Gastrocnemius medialis (tissue), 4 donors: ENCODE data around the gene DTNBP1. TPM values are rescaled to one million over a fixed set of nuclear protein-coding genes. Genes with fewer than 3 reads are reported as not detected.

Source experiments
- ATAC-seq, 2 donors: fragments of 150-250 bp; one replicate each; pipeline ENCODE4 v1.9.1; 2016
- DNase-seq, 2 donors: peaks; one replicate each; pipeline ENCODE4 v3.0.0-alpha.2; 2019
- H3K27ac ChIP-seq, 4 donors: fragments of 200-600 bp; sonication (generic); 1 replicate in 1 of 4; 2 replicates in 3 of 4; pipeline ENCODE4 v1.5.1; 2016 to 2018; ENCODE audit warnings: mild to moderate bottlenecking in 2 of 4, moderate library complexity in 1 of 4
- H3K27me3 ChIP-seq, 3 donors: fragments of 200-600 bp; sonication (generic) in 2 of 3; 1 replicate in 1 of 3; 2 replicates in 2 of 3; pipeline versions ENCODE4 v1.5.1 to v1.6.0; 2016 to 2019; ENCODE audit warnings: mild to moderate bottlenecking in 1 of 3, moderate library complexity in 1 of 3
- H3K36me3 ChIP-seq, 2 donors: fragments of 200-600 bp; sonication (generic) in 1 of 2; one replicate each; pipeline ENCODE4 v1.5.1; 2017 to 2018
- H3K4me1 ChIP-seq, 2 donors: fragments of 200-600 bp; sonication (generic) in 1 of 2; one replicate each; pipeline ENCODE4 v1.5.1; 2016 to 2017; ENCODE audit warnings: mild to moderate bottlenecking in 2 of 2
- H3K4me3 ChIP-seq, 4 donors: fragments of 200-600 bp; sonication (generic) in 3 of 4; 1 replicate in 1 of 4; 2 replicates in 3 of 4; pipeline ENCODE4 v1.5.1; 2016 to 2019; ENCODE audit warnings: mild to moderate bottlenecking in 2 of 4
- H3K9me3 ChIP-seq, 3 donors: fragments of 200-600 bp; sonication (generic) in 2 of 3; 1 replicate in 1 of 3; 2 replicates in 2 of 3; pipeline ENCODE4 v1.5.1; 2016 to 2019
- CTCF ChIP-seq, 5 experiments: fragments of 450-650 bp in 3 of 5; fragments of 200-600 bp in 2 of 5; sonication (generic) in 2 of 5; IDR thresholded peaks in 4 of 5; conservative IDR thresholded peaks in 1 of 5; 1 replicate in 4 of 5; 2 replicates in 1 of 5; pipeline ENCODE4 v1.5.1; 2016 to 2019; ENCODE audit warnings: antibody characterized with exemption in 5 of 5, mild to moderate bottlenecking in 3 of 5, moderate library complexity in 3 of 5
- POLR2A ChIP-seq, 2 donors: fragments of 450-650 bp; IDR thresholded peaks; one replicate each; pipeline ENCODE4 v1.6.1; 2017; ENCODE audit warnings: antibody characterized with exemption in 2 of 2, mild to moderate bottlenecking in 2 of 2, moderate library complexity in 2 of 2
- in situ Hi-C, 4 donors: fragments of 200-750 bp; cut with MboI; loops; one replicate each; pipeline versions ENCODE4 v1.15.0 to v1.8.0; 2017; ENCODE audit warnings: low sequenced_read_pairs in 4 of 4
- intact Hi-C: fragments of 100-400 bp; cut with DNase I; formaldehyde crosslinking; loops from one replicate; pipeline ENCODE4 v1.15.1; 2023; ENCODE audit warnings: low total_unique reads
- total RNA-seq, 4 donors: library from RNA; depleted of rRNA; stranded (reverse); fragments of >200 nt; gene quantifications; one replicate each; pipeline versions ENCODE4 v1.1.0 to v1.2.3, GENCODE V29; 2016

DTNBP1 gene
- total RNA-seq, 4 donors from 2014 or later: 5.2 to 33.5 (median 12.5) TPM

- no peak for ATAC-seq
- H3K4me1 ChIP-seq: peaks cover 24 to 25% of the 10 kb centered on the region in 2 donors
- H3K36me3 ChIP-seq: peaks cover 0 to 18% of the 10 kb centered on the region in 2 donors
- no peak for DNase-seq
- H3K27ac ChIP-seq: peak overlapping the region; percentile 78 to 89 (median 86)
- no peaks in the 10 kb centered on the region for H3K27me3 ChIP-seq
- in situ Hi-C loops: loop anchor here in 2 of 4 donors (25.0 kb wide), 3 partner anchors 234 to 1284 kb away; no protein-coding TSS in a partner anchor
- TF ChIP-seq CTCF (IDR thresholded peaks at IDR 0.05 in 4 of 5, conservative IDR thresholded peaks at IDR 0.05 in 1 of 5): no peak
- TF ChIP-seq POLR2A (IDR thresholded peaks at IDR 0.05): no peak
- no peak overlapping the region for H3K4me3 ChIP-seq
- intact Hi-C loops: loop anchor here (5.0 to 10.0 kb wide), 2 partner anchors 432 to 609 kb away; no protein-coding TSS in a partner anchor
- no peaks in the 10 kb centered on the region for H3K9me3 ChIP-seq
Observed at GRCh38 chr6:15496345-15497131, 166.3 kb downstream of the DTNBP1 start.

GRCh38 chr6:15495375-15495901, 167.4 kb downstream of the DTNBP1 start:
- Histone ChIP-seq H3K4me3 (no peak overlapping the region), H3K9me3 (no peaks in the 10 kb centered on the region), H3K27me3 (no peaks in the 10 kb centered on the region), H3K36me3 (peaks cover 0 to 11% of the 10 kb centered on the region in 2 donors), H3K4me1 (peaks cover 30 to 34% of the 10 kb centered on the region in 2 donors), H3K27ac (peak overlapping the region; percentile 78 to 89 (median 86))
- in situ Hi-C loops: loop anchor here in 2 of 4 donors (25.0 kb wide), 3 partner anchors 233 to 1283 kb away; no protein-coding TSS in a partner anchor
- intact Hi-C loops: loop anchor here (5.0 to 10.0 kb wide), 2 partner anchors 431 to 608 kb away; no protein-coding TSS in a partner anchor
- peak; percentile 92 to 95 for DNase-seq
- TF ChIP-seq CTCF (IDR thresholded peaks at IDR 0.05 in 4 of 5, conservative IDR thresholded peaks at IDR 0.05 in 1 of 5) (peak in 1 of 5 experiments; percentile 28), POLR2A (IDR thresholded peaks at IDR 0.05) (peak; percentile 50 to 78)
- ATAC-seq: peak; percentile 96 to 97

GRCh38 chr6:15493437-15494168, 169.2 kb downstream of the DTNBP1 start:
- in situ Hi-C loops: loop anchor here in 2 of 4 donors (5.0 to 25.0 kb wide), 4 partner anchors 231 to 1281 kb away; no protein-coding TSS in a partner anchor
- peak overlapping the region in 3 of 4 donors; percentile 3 to 89 (median 87) for H3K27ac ChIP-seq
- peaks cover 38 to 45% of the 10 kb centered on the region in 2 donors for H3K4me1 ChIP-seq
- no peaks in the 10 kb centered on the region for H3K9me3 ChIP-seq
- H3K36me3 ChIP-seq: peaks cover 0 to 19% of the 10 kb centered on the region in 2 donors
- intact Hi-C loops: loop anchor here (5.0 to 10.0 kb wide), 3 partner anchors 246 to 1281 kb away; partner anchors contain the start of gene JARID2
- TF ChIP-seq POLR2A (IDR thresholded peaks at IDR 0.05) (no peak), CTCF (IDR thresholded peaks at IDR 0.05 in 4 of 5, conservative IDR thresholded peaks at IDR 0.05 in 1 of 5) (no peak)
- no peaks in the 10 kb centered on the region for H3K27me3 ChIP-seq
- ATAC-seq (no peak), DNase-seq (no peak)
- no peak overlapping the region for H3K4me3 ChIP-seq

GRCh38 chr6:15491986-15492269, 170.9 kb downstream of the DTNBP1 start:
- Histone ChIP-seq H3K4me1 (peaks cover 38 to 45% of the 10 kb centered on the region in 2 donors), H3K9me3 (no peaks in the 10 kb centered on the region), H3K27me3 (no peaks in the 10 kb centered on the region), H3K27ac (peak overlapping the region; percentile 35 to 73 (median 62)), H3K4me3 (no peak overlapping the region), H3K36me3 (peaks cover 0 to 31% of the 10 kb centered on the region in 2 donors)
- TF ChIP-seq CTCF (IDR thresholded peaks at IDR 0.05 in 4 of 5, conservative IDR thresholded peaks at IDR 0.05 in 1 of 5): no peak
- no peak for TF ChIP-seq POLR2A (IDR thresholded peaks at IDR 0.05)
- ATAC-seq (no peak), DNase-seq (no peak)
- in situ Hi-C loops: loop anchor here in 2 of 4 donors (5.0 to 25.0 kb wide), 4 partner anchors 230 to 1280 kb away; no protein-coding TSS in a partner anchor
- intact Hi-C loops: loop anchor here (2.0 to 10.0 kb wide), 4 partner anchors 49 to 1280 kb away; partner anchors contain the start of gene JARID2
